Embryonic facial prominence (tissue), 1 donor: Measurements from ENCODE around the gene IFT43.

Source experiments
- DNase-seq: peaks from one replicate; pipeline ENCODE4 v3.0.0-alpha.2; 2016; ENCODE audit errors: extremely low spot score

IFT43 gene

DNA sequence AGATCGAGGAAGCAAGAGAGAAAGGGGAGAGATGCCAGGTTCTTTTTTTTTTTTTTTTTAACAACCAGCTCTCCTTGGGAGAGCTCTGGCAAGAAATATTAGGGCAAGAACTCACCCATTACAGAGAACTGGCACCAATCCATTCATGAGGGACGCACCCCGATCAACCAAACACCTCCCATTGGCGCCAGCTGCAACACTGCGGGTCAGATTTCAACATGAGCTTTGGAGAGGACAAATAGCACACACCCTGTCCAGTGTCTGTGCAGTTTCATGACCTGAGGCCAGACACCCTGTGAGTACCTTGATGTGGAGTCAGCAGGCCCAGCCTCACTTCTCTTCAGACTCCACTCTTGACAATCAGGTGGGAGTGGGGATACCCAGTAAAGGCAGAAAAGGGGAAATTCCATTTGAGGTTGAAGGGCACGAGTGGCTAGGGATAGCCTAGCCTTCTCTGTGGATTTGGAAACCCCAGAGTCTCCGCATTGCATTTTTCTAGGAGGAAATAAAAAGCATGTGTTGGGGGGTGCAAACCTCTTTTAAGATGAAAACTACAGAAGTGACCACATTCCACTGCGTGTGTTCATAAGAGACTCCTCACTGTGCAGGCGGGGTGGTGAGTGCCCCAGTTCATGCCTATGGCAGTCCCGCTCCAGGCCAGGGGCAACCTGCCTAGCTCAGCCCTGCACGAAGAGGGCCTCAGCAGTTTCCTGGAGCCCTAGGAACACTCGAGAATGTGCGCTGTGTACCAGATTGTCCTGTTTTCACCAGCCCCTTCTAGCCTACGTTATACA, 123.7 kb downstream of the IFT43 start:
- no peak for DNase-seq

DNA sequence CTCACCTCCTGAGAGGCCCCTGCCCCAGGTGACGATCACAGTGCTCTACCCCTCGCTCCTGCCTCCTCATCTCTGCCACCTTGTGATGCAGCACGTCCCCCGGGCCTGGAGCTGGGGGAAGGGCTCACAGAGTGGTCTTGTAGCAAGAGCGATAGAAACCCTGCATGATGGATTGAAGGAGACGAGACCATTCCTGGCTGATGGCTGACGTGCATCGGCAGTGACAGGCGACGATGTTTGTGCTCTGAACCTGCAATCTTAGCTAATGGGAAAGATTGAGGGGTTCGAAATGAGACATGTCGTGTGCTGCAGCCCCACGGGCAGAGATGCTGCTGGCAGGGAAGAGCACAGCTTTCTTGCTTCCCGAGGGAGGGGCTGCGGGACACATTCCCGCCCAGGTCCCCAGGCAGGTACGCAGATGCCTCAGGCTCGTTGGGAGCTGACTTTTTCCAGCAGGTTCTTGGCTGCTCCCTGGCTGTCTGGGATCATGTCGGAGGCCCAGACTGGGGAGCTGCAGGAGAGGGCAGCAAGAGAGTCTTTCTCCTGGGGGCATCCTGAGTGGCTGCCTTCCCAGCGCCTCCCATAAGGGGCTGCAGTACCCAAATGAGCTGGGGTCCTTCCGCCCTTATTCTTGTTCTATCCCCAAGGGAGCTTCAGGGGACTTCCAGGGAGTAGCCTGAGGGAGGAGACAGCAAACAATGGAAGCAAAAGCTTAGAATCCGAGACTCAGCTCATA, 127.5 kb downstream of the IFT43 start:
- DNase-seq = no peak

DNA sequence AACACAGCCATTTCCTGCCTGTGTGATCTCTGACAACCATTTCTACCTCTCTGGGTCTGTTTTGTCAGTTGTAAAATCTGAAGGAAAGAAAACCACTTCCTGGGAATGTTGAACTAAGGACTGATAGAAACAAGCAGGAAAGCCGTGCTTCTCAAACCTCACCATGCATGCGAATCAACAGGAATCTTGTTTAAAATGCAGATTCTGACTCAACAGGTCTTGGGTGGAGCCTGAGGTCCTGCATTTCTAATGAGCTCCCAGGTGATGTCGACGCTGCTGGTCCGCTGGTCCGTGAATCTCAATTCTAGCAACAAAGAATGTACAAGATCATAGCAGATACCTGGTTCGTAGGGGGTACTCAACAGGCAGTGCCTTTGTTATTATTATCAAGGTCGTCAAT, 128.1 kb downstream of the IFT43 start:
- DNase-seq = no peak

DNA sequence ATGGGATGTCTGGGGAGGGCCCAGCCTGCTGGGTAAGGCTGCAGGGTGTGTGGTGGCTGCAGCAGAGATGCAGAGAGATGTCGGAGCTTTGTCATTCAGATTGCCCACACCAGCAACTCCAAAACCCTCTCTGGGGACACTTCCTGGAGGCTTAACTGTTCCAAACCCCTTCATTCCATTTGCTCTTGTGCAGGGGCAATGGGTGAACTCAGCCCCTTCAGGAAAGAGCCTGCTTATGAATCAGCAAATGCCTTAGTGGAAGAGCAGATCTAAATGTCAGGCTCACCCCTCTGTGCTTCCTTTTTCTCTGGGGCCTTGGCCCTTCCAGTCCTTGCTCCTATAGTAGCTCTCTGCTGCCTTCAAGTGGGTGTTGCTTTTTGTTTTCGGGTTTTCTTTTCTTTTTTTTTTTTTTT, 129.5 kb downstream of the IFT43 start:
- no peak for DNase-seq

DNA sequence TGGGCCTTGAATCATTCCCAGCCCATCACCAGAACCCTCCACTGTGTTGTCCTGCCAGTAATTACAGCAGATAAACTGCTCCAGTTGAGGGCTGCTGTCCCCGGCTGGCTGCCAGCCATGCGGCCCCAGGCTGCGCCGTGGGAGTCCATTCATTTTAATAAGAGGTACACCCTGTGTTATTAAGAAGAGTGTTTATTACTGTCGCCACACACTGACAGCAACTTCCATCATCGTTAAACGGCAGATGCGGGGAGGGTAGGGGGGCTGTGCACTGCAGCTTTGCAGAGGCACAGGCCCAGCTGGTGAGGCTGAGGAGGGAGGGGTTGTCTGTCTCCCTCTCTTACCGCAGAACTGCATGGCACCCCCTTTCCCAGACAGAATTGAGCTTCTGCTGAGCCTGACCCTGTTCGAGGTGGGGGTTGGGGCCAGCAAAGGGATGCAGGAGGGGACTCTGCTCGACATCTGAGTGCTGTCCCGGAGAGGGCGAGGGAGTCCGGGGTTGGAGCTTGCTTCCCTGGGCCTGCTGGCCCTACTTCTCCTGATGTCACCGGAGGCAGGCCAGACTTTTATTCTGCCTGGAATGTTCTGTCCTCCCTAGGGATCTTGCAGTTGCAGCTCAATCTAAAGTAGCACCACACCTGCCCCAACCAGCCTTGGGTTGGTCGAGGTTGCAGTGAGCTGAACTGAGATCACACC, 132.4 kb downstream of the IFT43 start:
- no peak for DNase-seq

DNA sequence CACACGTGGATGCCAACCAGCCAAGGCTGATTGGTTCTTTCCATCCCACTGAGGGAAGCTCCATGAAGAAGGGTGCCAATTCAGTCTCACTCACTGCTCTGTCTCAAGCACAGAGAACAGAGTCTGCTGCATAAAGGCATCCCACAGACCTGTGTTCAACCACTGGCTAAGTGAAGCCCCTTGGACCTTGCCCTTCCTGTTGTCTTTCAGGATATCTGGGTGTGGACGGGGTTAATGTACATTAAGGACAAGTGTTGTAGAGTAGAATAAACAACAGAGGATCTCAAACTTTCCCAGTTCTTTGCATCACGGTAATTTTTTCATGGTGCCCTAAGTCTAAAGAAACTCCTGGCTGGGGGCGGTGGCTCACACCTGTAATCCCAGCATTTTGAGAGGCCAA, 133.0 kb downstream of the IFT43 start:
- no peak for DNase-seq

DNA sequence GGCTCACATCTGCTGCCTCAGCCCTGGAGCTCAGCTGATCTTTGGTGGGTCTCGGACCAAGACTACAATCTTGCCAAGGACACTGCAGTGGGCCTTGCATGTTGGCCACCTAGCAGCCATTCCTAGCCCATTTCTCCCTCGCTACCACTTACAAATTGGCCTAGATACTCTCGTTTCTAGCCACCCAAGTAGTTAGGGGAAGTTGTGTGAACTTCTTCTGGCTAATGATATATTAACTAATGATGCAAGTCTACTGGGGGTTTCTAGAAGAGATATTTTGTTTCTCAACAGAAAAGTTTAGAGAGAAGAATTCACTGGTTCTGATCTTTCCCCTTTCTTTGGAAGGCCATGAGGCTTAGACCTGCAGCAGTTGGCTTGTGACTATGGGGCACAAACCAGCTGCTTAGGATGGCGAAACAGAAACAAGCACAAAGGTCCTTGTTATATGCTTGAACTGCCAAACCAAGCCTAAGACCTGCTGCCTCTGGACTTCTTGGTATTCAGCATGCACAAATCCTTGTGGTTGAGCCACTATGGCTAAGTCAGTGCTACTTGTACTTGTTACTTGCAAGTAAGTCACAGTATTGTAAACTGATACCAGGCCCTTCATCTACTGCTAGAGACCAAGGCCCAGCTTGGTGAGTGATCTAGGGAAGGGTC, 135.7 kb downstream of the IFT43 start:
- DNase-seq = no peak

DNA sequence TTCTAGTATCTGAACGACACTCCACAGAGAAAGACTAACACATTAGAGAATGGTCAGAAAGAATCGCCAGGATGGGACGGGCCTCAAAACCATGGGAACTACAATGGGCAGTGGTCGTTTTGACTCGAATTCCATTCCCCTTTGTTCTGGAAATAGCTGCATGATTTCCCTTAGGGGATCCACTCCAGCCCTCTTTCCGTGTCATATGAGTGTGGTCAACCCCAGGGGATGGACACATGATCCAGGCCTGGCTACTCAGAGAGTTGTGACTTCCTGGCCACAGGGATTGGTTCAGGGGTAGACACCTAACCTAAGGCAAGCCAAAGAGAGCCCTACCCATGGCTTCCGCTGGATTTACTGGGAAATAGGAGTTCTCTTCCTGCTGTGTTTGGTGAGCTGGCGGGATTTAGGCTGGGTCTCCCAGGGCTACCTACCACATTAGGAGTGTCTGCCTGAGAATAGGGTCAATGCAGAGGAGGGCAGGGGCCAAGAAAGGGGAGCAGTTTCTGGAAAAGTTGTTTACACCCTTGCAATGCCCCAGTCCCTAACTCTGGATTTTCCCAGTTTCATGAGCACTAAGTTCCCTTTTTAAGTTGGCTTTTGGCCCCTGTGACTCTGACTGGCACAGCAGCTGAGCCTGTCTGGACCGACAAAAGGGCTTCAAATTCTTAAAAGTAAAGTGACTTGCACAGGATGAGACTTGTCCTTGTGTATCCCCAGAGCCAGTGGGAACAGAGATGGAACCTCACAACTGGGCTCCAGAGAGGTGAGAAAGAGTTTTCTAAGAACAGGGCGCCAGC, 138.1 kb downstream of the IFT43 start:
- no peak for DNase-seq

DNA sequence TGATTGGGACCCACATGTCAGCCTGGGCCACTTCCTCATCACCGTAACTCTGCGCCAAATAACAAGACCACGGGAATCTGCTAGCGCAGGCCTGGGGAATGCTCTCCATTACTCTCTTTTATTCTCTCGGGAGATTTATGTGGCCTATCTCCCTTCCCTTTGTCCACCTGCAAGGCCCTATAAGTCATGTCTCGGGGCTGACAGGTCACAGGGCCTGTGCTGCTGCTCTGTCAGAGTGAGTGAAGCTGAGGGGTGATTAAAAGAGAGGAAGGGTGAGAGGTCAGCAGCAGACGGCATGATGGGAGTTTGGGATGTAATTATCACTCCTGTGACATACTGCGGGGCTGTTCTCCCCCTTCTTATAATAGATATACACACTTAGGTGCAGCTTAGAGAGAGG, 139.9 kb downstream of the IFT43 start:
- no peak for DNase-seq

DNA sequence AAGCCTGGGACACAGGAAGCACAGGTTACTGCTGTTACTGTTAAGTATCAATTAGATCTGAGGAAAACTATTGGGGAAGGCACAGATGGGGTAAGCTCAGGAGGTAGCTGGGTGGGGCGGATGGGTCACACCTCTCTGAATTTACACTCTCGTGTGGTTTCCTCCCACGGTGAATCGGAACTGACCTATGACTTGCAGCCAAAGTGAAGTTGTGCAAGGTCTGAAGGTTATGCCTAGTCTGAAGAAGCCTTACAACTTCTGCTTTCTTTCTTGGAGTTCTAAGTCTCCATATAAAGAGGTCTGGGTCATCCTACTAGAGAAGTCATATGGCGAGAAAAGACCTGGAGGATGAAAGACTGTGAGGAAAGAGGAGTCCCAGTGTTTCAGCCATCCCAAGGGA, 140.5 kb downstream of the IFT43 start:
- no peak for DNase-seq

DNA sequence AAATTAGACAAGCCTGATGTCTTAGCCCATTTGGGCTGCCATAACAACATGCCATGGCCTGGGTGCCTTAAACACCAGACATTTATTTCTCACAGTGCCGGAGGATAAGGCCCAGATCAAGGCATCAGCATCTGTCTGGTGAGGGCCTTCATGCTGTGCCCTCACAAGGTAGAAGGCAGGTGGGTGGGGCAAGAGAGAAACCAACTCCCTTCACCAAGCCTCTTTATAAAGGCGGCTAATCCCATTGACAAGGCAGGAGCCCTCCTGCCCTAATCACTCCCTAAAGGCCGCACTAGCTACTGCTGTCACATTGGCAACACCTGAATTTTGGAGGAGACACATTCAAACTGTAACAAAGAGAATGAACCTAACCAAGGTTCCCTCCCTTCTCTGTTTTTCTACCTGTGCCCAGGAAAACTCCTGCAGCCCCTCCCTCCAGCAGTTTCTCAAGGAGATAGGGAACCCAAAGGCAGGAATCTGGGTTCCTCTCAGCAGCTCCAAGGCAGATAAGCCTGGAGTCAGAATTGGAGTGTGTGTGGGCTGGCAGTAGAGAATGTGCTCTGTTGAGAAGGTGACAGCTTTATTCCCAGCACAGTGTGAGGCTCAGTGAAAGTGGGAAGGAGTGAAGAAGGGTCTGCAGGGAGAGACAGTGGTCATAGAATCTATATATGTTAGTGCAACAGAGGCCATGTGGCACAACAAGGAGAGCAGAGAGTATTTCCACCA, 144.5 kb downstream of the IFT43 start:
- DNase-seq = no peak

DNA sequence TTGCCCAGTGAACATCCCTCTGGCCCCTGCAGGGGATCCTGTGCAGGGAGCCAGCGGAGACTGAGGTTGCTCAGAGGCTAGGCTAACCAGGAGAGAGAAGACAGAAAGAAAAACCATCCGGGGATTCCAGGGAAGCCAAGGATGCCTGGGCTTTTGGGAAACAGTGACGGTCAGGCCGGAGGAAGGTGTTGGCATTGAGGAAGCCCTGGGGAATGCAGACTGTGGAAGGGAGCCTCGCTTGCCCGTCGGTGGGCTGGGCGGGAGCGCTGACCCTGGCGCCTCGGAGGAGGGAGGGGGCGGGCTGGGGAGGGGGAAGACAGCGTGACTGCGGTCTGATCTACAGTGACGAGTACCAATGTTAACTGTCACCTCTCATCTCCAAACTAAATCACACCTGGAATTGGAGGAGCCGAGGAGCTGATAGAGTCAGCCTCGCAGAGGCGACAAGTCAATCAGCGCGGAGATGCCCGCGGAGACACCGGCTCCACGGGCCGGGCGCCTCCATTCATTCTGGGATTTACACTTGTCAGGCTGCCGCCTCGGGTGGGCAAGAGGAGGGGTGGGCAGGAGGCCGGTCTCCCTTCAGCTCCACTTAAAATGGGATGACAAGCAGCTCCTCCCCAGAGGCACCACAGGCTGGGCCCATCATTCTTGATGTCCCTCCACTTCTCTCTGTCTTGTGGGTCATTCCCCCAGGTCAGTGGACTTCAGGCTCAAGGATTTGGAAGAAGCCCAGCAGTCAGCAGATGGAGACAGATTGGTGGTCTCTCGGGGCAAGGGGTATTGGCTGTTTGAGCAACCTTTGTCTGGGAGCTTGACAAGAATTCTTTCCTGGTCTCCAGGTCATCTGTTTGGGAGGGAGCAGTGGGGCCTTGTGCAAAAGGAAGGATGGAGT, 145.8 kb downstream of the IFT43 start:
- DNase-seq = no peak

DNA sequence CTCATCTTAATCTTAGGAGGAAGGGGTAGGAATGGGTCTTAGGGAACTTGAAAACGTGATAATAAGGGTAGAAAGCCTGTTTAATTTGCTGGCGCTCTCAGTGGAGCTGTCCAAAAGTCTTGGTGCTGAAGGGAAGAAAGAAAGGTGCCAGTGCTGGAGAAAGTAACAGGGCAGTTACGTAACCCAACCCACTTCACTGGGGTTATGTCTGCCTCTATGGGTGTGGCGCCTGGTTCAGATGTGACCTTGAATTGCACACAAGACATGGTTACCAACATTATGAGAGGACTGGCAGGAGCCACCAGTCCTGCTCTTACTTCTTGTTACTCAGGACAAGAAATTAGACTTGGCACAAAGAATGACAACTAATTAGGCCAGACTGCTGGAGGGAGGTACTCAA, 147.5 kb downstream of the IFT43 start:
- DNase-seq = no peak
